ENCODE measurements around the gene IFT88.

IFT88 gene

DNA sequence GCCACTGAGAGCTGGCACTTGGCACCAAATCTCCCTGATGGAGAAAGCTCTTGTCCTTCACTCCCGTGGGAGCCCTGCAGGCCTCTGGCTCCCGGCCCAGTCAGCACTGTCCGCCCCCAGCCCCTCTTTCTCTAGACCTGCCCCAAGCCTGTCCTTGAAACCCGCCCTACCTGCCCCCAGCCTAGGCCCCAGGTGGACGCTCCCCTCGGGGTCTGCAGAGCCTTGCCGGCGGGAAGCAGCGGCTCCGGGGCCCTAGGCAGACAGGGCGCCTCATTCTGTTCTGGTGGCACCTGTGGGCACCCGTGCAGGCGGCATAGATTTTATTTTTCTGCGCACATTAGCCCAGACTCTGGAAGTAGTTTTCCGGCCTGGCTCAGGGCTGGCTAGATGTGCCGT lies 154.1 kb downstream of the IFT88 start:
- no peaks in the 10 kb centered on the region for H4K20me1 ChIP-seq (ENCODE audit: insufficient read depth, low read length)
- no peak overlapping the region for H3K27ac ChIP-seq (ENCODE audit: low read length)
- H3K4me1 ChIP-seq (ENCODE audit: low read length): no peaks in the 10 kb centered on the region
- H3K4me3 ChIP-seq (ENCODE audit: low read length): no peak overlapping the region
- no peaks in the 10 kb centered on the region for H3K36me3 ChIP-seq (replicated peaks; ENCODE audit: insufficient read depth, low read length)
- no peaks in the 10 kb centered on the region for H3K9me3 ChIP-seq (replicated peaks; ENCODE audit: insufficient read depth, low read length)
- H3K79me2 ChIP-seq (ENCODE audit: low read length): no peaks in the 10 kb centered on the region
- no peak for DNase-seq
- H2AFZ ChIP-seq (ENCODE audit: low read length): no peak overlapping the region
- no peaks in the 10 kb centered on the region for H3K27me3 ChIP-seq (replicated peaks; ENCODE audit: insufficient read depth, low read length)
- no peaks in the 10 kb centered on the region for H3K9me2 ChIP-seq (replicated peaks; ENCODE audit: insufficient read depth, low read length)
- TF ChIP-seq EZH2 (optimal IDR thresholded peaks at IDR 0.05; ENCODE audit: low read depth, low read length): no peak
- TF ChIP-seq EZH2phosphoT487 (IDR thresholded peaks at IDR 0.05; ENCODE audit: low read length): no peak
- TF ChIP-seq, protein P1, sequence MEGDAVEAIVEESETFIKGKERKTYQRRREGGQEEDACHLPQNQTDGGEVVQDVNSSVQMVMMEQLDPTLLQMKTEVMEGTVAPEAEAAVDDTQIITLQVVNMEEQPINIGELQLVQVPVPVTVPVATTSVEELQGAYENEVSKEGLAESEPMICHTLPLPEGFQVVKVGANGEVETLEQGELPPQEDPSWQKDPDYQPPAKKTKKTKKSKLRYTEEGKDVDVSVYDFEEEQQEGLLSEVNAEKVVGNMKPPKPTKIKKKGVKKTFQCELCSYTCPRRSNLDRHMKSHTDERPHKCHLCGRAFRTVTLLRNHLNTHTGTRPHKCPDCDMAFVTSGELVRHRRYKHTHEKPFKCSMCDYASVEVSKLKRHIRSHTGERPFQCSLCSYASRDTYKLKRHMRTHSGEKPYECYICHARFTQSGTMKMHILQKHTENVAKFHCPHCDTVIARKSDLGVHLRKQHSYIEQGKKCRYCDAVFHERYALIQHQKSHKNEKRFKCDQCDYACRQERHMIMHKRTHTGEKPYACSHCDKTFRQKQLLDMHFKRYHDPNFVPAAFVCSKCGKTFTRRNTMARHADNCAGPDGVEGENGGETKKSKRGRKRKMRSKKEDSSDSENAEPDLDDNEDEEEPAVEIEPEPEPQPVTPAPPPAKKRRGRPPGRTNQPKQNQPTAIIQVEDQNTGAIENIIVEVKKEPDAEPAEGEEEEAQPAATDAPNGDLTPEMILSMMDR (IDR thresholded peaks at IDR 0.05; ENCODE audit: low read length): no peak
- H3F3A ChIP-seq (ENCODE audit: insufficient read depth, low read length): no peaks in the 10 kb centered on the region
- no peak overlapping the region for H3K4me2 ChIP-seq (ENCODE audit: low read depth, low read length)
- no peak overlapping the region for H3K9ac ChIP-seq (ENCODE audit: low read length)

DNA sequence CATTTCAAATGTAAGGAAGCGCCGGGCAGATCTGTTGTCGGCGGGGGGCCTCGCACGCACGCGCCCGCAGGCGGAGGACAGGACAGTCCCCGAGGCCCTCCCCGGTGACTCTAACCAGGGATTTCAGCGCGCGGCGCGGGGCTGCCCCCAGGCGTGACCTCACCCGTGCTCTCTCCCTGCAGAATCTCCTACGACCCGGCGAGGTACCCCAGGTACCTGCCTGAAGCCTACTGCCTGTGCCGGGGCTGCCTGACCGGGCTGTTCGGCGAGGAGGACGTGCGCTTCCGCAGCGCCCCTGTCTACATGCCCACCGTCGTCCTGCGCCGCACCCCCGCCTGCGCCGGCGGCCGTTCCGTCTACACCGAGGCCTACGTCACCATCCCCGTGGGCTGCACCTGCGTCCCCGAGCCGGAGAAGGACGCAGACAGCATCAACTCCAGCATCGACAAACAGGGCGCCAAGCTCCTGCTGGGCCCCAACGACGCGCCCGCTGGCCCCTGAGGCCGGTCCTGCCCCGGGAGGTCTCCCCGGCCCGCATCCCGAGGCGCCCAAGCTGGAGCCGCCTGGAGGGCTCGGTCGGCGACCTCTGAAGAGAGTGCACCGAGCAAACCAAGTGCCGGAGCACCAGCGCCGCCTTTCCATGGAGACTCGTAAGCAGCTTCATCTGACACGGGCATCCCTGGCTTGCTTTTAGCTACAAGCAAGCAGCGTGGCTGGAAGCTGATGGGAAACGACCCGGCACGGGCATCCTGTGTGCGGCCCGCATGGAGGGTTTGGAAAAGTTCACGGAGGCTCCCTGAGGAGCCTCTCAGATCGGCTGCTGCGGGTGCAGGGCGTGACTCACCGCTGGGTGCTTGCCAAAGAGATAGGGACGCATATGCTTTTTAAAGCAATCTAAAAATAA lies 154.7 kb downstream of the IFT88 start:
- H3K9me2 ChIP-seq (replicated peaks; ENCODE audit: insufficient read depth, low read length): no peaks in the 10 kb centered on the region
- H3K4me3 ChIP-seq (ENCODE audit: low read length): no peak overlapping the region
- H2AFZ ChIP-seq (ENCODE audit: low read length): no peak overlapping the region
- no peaks in the 10 kb centered on the region for H3K27me3 ChIP-seq (replicated peaks; ENCODE audit: insufficient read depth, low read length)
- no peak for DNase-seq
- H3K27ac ChIP-seq (ENCODE audit: low read length): no peak overlapping the region
- no peak overlapping the region for H3K4me2 ChIP-seq (ENCODE audit: low read depth, low read length)
- no peak for TF ChIP-seq EZH2 (optimal IDR thresholded peaks at IDR 0.05; ENCODE audit: low read depth, low read length)
- TF ChIP-seq EZH2phosphoT487 (IDR thresholded peaks at IDR 0.05; ENCODE audit: low read length): no peak
- TF ChIP-seq, protein P1 (IDR thresholded peaks at IDR 0.05; ENCODE audit: low read length): no peak
- H3K36me3 ChIP-seq (replicated peaks; ENCODE audit: insufficient read depth, low read length): no peaks in the 10 kb centered on the region
- no peaks in the 10 kb centered on the region for H3K79me2 ChIP-seq (ENCODE audit: low read length)
- H4K20me1 ChIP-seq (ENCODE audit: insufficient read depth, low read length): no peaks in the 10 kb centered on the region
- no peaks in the 10 kb centered on the region for H3F3A ChIP-seq (ENCODE audit: insufficient read depth, low read length)
- no peaks in the 10 kb centered on the region for H3K9me3 ChIP-seq (replicated peaks; ENCODE audit: insufficient read depth, low read length)
- H3K9ac ChIP-seq (ENCODE audit: low read length): no peak overlapping the region
- no peaks in the 10 kb centered on the region for H3K4me1 ChIP-seq (ENCODE audit: low read length)

DNA sequence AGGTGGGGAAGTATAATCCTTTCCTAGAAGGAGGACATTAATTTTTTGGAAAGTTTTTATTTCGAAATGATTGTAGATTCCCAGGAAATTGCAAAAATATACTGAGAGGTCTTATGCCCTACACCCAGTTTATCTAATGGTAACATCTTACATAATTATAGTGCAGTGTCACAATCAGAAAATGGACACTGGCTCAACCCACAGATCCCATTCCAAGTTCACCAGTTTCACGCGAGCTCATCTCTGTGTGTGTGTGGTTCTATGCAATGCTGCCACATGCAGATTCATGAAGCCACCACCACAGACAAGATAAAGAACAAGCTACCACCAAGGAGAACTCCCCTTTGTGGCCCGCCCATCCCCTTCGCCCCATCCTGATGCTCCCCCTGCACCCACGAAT lies 160.9 kb downstream of the IFT88 start:
- no peaks in the 10 kb centered on the region for H3K27me3 ChIP-seq (replicated peaks; ENCODE audit: insufficient read depth, low read length)
- H3K9me2 ChIP-seq (replicated peaks; ENCODE audit: insufficient read depth, low read length): no peaks in the 10 kb centered on the region
- H3K4me3 ChIP-seq (ENCODE audit: low read length): no peak overlapping the region
- H3K36me3 ChIP-seq (replicated peaks; ENCODE audit: insufficient read depth, low read length): no peaks in the 10 kb centered on the region
- no peaks in the 10 kb centered on the region for H3F3A ChIP-seq (ENCODE audit: insufficient read depth, low read length)
- H2AFZ ChIP-seq (ENCODE audit: low read length): no peak overlapping the region
- no peaks in the 10 kb centered on the region for H3K9me3 ChIP-seq (replicated peaks; ENCODE audit: insufficient read depth, low read length)
- no peak overlapping the region for H3K4me2 ChIP-seq (ENCODE audit: low read depth, low read length)
- H3K79me2 ChIP-seq (ENCODE audit: low read length): no peaks in the 10 kb centered on the region
- H3K27ac ChIP-seq (ENCODE audit: low read length): no peak overlapping the region
- no peaks in the 10 kb centered on the region for H4K20me1 ChIP-seq (ENCODE audit: insufficient read depth, low read length)
- H3K4me1 ChIP-seq (ENCODE audit: low read length): no peaks in the 10 kb centered on the region
- H3K9ac ChIP-seq (ENCODE audit: low read length): no peak overlapping the region
- no peak for DNase-seq
- TF ChIP-seq EZH2 (optimal IDR thresholded peaks at IDR 0.05; ENCODE audit: low read depth, low read length) (no peak), EZH2phosphoT487 (IDR thresholded peaks at IDR 0.05; ENCODE audit: low read length) (no peak)
- TF ChIP-seq, protein P1 (IDR thresholded peaks at IDR 0.05; ENCODE audit: low read length): no peak

Measured in MM.1S (cell line).